ENCODE measurements around the gene EXOC3L1.

EXOC3L1 gene

DNA sequence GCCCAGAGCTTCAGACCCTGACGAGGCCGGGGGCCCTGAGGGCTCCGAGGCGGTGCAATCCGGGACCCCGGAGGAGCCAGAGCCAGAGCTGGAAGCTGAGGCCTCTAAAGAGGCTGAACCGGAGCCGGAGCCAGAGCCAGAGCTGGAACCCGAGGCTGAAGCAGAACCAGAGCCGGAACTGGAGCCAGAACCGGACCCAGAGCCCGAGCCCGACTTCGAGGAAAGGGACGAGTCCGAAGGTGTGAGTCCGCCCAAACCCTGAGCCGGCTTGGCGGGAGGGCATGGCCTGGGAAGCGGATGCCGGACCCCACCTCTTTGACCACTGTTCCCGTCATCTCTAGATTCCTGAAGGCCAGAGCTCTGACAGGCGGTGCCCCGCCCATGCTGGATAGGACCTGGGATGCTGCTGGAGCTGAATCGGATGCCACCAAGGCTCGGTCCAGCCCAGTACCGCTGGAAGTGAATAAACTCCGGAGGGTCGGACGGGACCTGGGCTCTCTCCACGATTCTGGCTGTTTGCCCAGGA, 15.2 kb downstream of the EXOC3L1 start:
- TF ChIP-seq GATA1 (IDR thresholded peaks at IDR 0.05; ENCODE audit: low read depth, low read length) (no peak), POLR2A (IDR thresholded peaks at IDR 0.05; ENCODE audit: low read length) (no peak)
- DNase-seq = no peak

DNA sequence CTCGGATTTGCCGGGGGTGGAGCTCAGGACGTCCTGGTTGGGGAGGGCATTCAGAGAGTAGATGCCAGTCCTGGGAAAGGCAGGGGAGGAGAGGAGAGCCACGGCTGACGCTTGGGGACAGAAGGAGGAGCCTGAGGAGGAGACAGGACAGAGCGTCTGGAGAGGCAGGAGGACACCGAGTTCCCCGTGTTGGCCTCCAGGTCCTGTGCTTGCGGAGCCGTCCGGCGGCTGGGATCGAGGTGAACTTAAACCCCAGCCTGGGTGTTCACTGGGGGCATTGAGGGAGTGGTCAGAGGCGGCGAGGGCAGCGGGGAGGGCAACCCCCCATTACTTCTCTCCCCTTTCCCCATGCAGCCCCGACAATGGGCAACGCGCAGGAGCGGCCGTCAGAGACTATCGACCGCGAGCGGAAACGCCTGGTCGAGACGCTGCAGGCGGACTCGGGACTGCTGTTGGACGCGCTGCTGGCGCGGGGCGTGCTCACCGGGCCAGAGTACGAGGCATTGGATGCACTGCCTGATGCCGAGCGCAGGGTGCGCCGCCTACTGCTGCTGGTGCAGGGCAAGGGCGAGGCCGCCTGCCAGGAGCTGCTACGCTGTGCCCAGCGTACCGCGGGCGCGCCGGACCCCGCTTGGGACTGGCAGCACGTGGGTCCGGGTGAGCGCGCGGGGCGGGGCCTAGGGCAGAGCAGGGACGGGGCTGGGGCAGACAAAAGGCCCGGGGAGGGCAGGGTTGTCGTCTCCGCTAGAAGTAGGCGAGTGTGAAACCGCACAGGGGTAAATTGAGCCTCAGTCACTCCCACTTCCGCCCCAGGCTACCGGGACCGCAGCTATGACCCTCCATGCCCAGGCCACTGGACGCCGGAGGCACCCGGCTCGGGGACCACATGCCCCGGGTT, 15.9 kb downstream of the EXOC3L1 start:
- peak; percentile 57 to 61 for DNase-seq
- no peak for TF ChIP-seq GATA1 (IDR thresholded peaks at IDR 0.05; ENCODE audit: low read depth, low read length)
- peak; percentile 42 for TF ChIP-seq POLR2A (IDR thresholded peaks at IDR 0.05; ENCODE audit: low read length)

DNA sequence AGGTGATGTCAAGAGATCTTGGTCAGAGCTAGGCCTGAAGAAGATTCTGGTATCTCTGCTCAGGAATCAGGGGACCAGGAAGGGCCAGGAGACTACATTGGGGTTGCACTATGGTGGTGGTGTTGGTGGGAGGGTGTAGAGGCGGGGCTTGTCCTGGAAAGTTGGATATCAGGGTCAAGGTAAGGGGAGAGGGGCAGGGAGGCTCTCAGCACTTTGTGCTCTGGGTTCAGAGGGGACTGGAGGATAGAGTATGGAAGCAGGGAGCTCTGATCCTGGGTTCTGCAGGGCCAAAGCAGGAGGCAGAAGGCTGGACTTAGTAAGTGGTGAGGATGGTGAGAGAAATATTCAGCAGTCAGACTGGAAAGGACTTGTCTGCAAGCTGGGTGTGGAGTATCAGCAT, 16.6 kb downstream of the EXOC3L1 start:
- TF ChIP-seq POLR2A (IDR thresholded peaks at IDR 0.05; ENCODE audit: low read length) = no peak
- no peak for TF ChIP-seq GATA1 (IDR thresholded peaks at IDR 0.05; ENCODE audit: low read depth, low read length)
- no peak for DNase-seq

DNA sequence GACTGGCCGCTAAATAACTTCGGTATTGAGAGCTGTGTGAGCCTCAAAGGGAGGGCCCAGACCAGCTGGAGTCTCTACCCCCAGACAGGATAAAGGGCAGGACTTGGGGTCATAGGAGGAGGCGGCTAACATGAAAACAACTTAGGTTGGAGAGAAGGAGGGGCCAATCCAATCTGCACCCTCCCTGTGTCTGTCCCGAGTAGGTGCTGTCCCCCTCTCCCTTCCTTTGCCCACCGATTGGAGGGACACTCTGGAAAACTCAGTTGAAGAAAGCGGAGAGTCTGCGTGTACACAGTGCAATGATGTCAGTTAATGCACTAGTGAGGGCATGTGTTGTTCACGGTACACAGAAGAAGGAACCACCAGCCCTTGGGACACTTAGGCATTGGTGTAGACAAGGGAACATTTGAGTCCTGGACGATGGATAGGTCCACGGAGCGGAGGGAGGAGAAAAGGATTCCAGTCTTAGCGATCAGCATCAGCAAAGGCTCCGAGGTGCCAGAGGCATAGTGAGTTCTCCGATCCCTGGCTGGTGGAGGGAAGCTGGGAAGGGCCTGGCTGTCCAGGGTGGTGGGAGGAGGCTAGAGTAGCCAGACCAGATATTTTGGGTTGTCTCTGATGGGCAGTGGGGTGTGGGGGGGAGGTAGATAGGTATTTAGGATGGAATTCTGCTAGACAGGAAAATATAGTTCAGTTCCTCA, 18.8 kb downstream of the EXOC3L1 start:
- DNase-seq = no peak
- TF ChIP-seq GATA1 (IDR thresholded peaks at IDR 0.05; ENCODE audit: low read depth, low read length) (no peak), POLR2A (IDR thresholded peaks at IDR 0.05; ENCODE audit: low read length) (no peak)

DNA sequence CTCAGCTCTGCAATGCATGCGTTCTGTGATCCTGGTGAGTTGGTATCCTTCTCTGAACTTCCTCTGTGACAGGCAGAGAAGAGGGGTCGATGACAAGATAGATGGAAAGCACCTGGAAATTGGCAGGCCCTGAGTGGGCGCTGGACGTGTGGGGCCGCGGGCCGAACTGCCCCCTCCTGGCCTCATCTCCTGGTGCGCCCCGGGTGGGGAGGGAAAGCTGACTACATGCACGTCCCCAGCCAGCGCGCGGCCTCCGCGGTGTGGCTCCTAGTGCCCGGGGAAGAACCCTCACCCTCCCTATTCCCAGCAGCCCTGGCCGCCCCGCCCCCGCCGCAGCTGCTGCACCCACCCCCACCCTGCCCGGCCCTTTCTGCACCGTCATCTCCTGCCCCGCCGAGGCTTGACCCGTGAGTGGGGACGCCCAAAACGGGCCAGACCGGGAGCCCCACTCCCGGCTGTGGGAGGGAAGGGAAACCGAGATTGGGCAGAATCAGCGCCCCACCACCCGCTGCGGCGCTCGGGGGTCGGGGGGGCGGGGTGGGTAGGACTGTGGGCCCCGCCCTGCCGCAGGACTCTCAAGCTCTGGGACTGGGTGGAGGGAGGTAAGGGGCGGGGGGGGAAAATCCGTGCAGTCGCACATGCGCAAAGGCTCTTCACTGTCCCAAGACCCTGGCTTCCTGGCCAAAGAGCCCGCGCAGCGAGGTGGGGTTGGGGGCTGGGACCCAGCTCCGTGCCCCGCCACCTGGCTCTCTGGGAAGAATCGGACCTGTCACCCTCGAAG, 19.6 kb downstream of the EXOC3L1 start, which contains the start of gene NOL3:
Gene NOL3, plus strand, starts transcription at position 371 of the 781 bp plus-strand sequence.
- TF ChIP-seq POLR2A (IDR thresholded peaks at IDR 0.05; ENCODE audit: low read length) (no peak), GATA1 (IDR thresholded peaks at IDR 0.05; ENCODE audit: low read depth, low read length) (no peak)
- peak; percentile 55 to 79 for DNase-seq

DNA sequence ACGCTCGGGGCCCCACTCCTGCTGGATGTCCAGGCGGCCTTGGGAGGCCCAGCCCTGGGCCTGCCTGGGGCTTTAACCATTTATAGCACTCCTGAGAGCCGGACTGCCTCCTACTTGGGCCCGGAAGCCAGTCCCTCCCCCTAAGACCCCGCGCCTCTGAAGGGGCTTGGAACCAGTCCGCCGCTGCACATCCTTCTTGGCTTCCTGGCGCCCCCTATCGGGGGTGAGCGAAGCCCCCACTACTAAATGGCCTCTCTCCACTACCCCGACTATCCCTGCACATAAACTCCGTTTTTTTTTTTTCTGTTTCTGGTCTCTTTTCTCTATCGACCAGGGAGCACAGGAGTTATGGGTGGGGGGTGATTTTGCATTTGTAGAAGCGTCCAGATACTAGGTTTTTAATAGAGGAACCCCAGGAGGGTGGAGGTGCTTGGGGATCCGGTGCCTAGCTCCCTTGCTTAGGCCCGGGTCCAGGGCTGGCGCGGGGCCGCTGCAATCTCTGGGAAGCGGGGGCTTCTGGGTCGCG, 20.2 kb downstream of the EXOC3L1 start:
- DNase-seq = peak; percentile 38 to 63
- TF ChIP-seq POLR2A (IDR thresholded peaks at IDR 0.05; ENCODE audit: low read length) (no peak), GATA1 (IDR thresholded peaks at IDR 0.05; ENCODE audit: low read depth, low read length) (no peak)

DNA sequence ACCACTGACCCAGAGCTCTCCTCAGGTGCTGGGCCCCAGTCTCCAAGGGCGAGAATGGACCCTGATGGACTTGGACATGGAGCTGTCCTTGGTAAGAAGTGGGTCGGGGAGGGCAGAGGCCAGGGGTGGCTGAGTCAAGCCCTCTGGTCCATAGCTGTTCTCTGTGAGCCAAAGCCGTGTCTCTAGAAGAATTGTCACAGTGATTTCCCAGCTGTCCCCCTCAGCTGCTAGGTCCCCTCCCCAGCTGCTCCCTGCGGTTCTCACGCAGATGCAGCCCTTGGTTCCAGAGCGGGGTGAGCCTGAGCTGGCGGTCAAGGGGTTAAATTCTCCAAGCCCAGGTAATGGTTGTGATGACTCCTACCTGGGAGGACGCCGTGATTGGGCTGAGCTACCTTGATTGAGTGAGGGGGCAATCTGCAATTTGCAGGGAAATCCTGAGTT, 20.9 kb downstream of the EXOC3L1 start:
- DNase-seq = no peak
- TF ChIP-seq POLR2A (IDR thresholded peaks at IDR 0.05; ENCODE audit: low read length) = no peak
- TF ChIP-seq GATA1 (IDR thresholded peaks at IDR 0.05; ENCODE audit: low read depth, low read length) = no peak

DNA sequence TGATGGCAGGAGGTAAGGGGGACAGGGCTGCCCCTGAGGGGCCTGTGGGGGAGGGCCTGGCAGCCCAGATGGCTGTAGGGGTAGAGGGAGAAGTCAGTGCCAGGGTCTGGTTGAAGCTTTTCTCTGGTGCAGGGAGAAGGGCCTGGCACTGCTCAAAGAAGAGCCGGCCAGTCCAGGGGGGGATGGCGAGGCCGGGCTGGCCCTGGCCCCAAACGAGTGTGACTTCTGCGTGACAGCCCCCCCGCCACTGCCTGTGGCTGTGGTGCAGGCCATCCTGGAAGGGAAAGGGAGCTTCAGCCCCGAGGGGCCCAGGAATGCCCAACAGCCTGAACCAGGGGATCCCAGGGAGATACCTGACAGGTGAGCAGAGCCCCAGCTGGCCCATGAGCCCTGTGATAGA, 22.3 kb downstream of the EXOC3L1 start:
- no peak for DNase-seq
- no peak for TF ChIP-seq GATA1 (IDR thresholded peaks at IDR 0.05; ENCODE audit: low read depth, low read length)
- no peak for TF ChIP-seq POLR2A (IDR thresholded peaks at IDR 0.05; ENCODE audit: low read length)

DNA sequence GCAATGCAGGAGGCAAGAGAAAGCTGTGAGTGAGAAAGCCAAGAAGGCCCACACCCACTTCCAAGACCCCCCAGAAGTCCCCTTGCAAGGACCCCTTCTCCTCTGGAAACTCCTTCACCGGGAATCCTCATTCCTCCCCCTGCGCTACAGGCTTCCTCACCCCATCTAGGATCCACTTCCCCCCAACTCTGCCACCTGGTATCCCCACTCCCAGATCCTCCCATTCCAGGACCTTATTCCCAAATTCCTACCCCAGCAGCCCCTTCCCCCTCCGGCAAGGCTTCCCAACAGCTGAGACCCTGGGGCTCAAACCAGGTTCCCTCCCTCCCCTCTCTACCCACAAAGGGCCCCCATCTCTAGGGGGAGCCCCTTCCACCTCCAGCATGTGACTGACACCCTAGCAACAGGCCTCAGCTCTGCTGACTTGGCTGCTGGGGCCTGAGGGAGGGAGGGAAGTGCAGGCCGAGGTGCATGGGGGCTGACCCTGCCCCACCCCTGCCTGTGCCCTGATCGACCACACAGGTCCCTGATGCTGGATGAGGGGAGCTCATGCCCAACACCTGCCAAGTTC, 23.3 kb downstream of the EXOC3L1 start:
- no peak for DNase-seq
- TF ChIP-seq POLR2A (IDR thresholded peaks at IDR 0.05; ENCODE audit: low read length) (no peak), GATA1 (IDR thresholded peaks at IDR 0.05; ENCODE audit: low read depth, low read length) (no peak)

DNA sequence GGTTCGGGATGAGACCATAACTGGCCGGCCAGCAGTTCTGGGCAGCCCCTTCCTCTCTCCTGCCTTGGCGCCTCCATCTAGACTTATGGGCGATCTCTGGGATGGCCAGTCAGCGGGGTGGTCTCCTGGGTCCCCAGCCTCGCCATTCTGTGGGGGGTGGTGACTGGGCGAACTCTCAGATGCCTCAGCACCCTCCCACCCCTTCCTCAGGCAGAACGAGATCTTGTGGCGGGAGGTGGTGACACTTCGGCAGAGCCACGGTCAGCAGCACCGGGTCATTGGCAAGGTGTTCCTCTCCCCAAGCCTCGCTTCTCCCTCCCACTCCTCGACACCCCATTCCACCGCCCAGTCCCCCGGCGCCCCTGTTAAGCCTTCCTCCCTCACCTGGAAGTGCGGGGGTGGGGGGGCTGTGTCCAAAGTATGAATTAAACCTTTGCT, 23.8 kb downstream of the EXOC3L1 start:
- TF ChIP-seq GATA1 (IDR thresholded peaks at IDR 0.05; ENCODE audit: low read depth, low read length) (no peak), POLR2A (IDR thresholded peaks at IDR 0.05; ENCODE audit: low read length) (no peak)
- no peak for DNase-seq

DNA sequence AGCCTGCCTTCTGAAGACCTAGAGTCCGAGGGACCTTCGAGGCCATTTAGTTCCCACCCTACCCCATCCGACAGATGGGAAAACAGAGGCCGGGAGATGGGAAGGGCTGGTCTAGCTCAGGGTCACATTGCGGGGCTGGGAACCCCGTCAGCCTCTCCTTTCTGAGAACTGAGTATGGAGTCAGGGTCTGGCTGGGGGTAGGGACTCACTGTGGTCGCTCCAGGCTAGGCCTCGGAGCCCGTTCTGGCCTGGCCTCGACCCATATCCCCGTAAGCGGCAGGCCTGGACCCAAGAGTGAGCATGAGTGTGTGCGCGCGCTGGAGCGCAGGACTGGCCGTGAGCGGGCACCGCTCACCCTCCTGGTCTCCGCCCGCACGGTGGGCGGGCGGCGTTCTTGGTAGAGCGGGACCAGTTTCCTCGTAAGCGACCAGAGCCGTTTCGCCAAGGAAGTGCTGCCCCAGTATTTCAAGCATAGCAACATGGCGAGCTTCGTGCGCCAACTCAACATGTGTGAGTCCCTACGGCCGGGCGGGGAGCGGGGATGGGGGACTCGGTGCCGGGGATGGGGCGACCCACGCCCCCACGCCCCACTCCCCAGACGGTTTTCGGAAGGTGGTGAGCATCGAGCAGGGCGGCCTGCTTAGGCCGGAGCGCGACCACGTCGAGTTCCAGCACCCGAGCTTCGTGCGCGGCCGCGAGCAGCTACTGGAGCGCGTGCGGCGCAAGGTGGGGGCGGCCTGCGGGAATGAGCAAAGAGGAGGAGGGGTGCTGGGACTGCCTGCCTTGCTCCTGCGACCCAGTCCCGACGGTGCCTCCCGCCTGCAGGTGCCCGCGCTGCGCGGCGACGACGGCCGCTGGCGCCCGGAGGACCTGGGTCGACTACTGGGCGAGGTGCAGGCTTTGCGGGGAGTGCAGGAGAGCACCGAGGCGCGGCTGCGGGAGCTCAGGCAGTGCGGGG, 24.5 kb downstream of the EXOC3L1 start:
- TF ChIP-seq POLR2A (IDR thresholded peaks at IDR 0.05; ENCODE audit: low read length) = no peak
- TF ChIP-seq GATA1 (IDR thresholded peaks at IDR 0.05; ENCODE audit: low read depth, low read length) = no peak
- peak in 1 of 2 experiments; percentile 21 for DNase-seq

DNA sequence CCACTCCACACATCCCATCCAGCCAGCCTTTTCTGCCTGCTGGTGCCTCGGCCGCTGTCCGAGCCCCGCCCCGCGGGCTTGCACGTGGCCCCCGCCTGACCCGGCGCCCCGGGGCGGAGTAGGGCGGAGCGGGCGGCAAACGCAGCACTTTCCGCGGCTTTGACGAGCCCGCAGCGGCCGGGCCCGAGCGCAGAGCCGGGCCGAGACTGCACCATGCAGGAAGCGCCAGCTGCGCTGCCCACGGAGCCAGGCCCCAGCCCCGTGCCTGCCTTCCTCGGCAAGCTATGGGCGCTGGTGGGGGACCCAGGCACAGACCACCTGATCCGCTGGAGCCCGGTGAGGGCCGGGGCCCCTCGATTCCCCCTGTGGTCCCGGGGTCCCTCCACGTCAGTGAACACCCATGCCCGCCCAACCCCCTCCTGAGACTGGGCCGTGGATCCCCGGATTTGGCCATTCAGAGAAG, 25.3 kb downstream of the EXOC3L1 start, which contains the start of gene HSF4:
Gene HSF4, plus strand, starts transcription at position 147 of the 463 bp plus-strand sequence. Its CDS starts 67 bp downstream, at position 214.
- TF ChIP-seq GATA1 (IDR thresholded peaks at IDR 0.05; ENCODE audit: low read depth, low read length) = no peak
- no peak for TF ChIP-seq POLR2A (IDR thresholded peaks at IDR 0.05; ENCODE audit: low read length)
- peak; percentile 48 to 57 for DNase-seq
